Parathyroid adenoma (tissue), 2 donors: ENCODE data around the gene ACTR5.

Experiments used
- H2AFZ ChIP-seq: fragments of 300-600 bp; sonication (generic); one replicate; pipeline ENCODE4 v1.7.0; 2017; ENCODE audit warnings: antibody characterized with exemption, mild to moderate bottlenecking
- H3K27ac ChIP-seq: fragments of 300-600 bp; sonication (generic); one replicate; pipeline ENCODE4 v1.7.0; 2017
- H3K27me3 ChIP-seq: fragments of 300-600 bp; sonication (generic); one replicate; pipeline ENCODE4 v1.7.0; 2017; ENCODE audit warnings: low read length; ENCODE audit not compliant: control insufficient read depth, insufficient read depth
- H3K36me3 ChIP-seq: fragments of 300-600 bp; sonication (generic); one replicate; pipeline ENCODE4 v1.7.0; 2017; ENCODE audit warnings: low read length; ENCODE audit not compliant: control insufficient read depth, insufficient read depth
- H3K4me1 ChIP-seq: fragments of 300-600 bp; sonication (generic); one replicate; pipeline ENCODE4 v1.7.0; 2017; ENCODE audit warnings: control low read depth
- H3K4me2 ChIP-seq: fragments of 300-600 bp; sonication (generic); one replicate; pipeline ENCODE4 v1.7.0; 2017; ENCODE audit warnings: low read length
- H3K4me3 ChIP-seq: fragments of 300-600 bp; sonication (generic); one replicate; pipeline ENCODE4 v1.7.0; 2017; ENCODE audit warnings: low read depth, low read length
- H3K79me2 ChIP-seq: fragments of 300-600 bp; sonication (generic); one replicate; pipeline ENCODE4 v1.7.0; 2017; ENCODE audit warnings: control low read depth
- H3K9ac ChIP-seq: fragments of 300-600 bp; sonication (generic); one replicate; pipeline ENCODE4 v1.7.0; 2017; ENCODE audit warnings: mild to moderate bottlenecking
- H3K9me3 ChIP-seq: fragments of 300-600 bp; sonication (generic); one replicate; pipeline ENCODE4 v1.7.0; 2017; ENCODE audit warnings: low read length; ENCODE audit not compliant: control insufficient read depth
- TF ChIP-seq, protein P1 (sequence below): fragments of 300-600 bp; sonication (generic); IDR thresholded peaks from one replicate; pipeline ENCODE4 v1.7.0; 2017; ENCODE audit warnings: antibody characterized with exemption, mild to moderate bottlenecking
- donor health status: primary hyperparathyroidism.

The ACTR5 gene

DNA sequence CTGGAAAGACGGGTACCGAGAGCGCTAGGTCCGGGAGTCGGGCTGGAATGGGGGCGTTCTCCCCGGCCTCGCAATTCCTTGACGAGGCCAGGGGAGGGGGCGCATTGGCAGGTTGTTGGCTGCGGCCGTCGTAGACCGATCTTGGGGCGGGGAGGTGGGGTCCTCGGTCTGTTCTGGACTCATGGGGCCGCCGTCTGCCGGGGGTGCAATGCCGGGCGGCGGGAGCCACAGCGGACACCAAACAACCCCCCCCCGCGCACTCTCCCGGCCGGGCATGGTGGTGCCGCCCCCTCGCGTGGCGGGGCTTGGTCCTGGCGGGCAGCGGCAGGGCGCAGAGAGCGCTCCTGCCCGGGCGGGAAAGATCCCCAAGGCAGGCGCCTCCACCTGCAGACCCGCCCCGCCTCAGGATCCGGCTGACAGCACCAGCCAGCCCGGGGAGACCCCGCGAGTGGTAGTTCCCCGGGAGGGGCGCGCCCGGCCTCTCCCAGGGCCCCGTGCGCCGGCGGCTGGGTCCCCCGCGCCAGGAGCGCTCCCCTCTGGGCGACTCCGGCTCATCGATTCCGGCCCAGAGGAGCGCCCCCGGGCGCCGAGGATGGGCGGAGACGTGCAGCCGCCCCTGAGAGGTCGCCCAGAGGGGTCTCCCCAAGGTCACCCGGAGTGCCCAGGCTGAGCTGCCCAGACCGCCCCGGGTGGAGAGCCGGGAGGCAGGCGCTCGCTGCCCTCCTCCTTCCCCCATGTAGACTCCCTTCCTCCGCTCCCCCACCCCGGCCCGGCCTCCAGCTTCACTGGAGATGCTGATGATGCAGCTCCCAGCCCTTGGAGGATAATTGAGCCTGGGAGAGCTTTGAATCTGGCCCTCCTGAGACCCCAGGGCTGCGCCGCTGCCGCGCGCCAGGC lies 57.9 kb downstream of the ACTR5 start:
- no peaks in the 10 kb centered on the region for H3K36me3 ChIP-seq
- peak overlapping the region; percentile 7 for H3K27ac ChIP-seq
- peak overlapping the region; percentile 80 for H2AFZ ChIP-seq
- H3K27me3 ChIP-seq = peaks cover 5% of the 10 kb centered on the region
- no peaks in the 10 kb centered on the region for H3K9me3 ChIP-seq
- H3K4me3 ChIP-seq = peak overlapping the region; percentile 36
- no peaks in the 10 kb centered on the region for H3K79me2 ChIP-seq
- H3K4me1 ChIP-seq = peaks cover 5% of the 10 kb centered on the region
- TF ChIP-seq, protein P1, sequence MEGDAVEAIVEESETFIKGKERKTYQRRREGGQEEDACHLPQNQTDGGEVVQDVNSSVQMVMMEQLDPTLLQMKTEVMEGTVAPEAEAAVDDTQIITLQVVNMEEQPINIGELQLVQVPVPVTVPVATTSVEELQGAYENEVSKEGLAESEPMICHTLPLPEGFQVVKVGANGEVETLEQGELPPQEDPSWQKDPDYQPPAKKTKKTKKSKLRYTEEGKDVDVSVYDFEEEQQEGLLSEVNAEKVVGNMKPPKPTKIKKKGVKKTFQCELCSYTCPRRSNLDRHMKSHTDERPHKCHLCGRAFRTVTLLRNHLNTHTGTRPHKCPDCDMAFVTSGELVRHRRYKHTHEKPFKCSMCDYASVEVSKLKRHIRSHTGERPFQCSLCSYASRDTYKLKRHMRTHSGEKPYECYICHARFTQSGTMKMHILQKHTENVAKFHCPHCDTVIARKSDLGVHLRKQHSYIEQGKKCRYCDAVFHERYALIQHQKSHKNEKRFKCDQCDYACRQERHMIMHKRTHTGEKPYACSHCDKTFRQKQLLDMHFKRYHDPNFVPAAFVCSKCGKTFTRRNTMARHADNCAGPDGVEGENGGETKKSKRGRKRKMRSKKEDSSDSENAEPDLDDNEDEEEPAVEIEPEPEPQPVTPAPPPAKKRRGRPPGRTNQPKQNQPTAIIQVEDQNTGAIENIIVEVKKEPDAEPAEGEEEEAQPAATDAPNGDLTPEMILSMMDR = no peak
- H3K9ac ChIP-seq = no peak overlapping the region
- peak overlapping the region; percentile 63 for H3K4me2 ChIP-seq

DNA sequence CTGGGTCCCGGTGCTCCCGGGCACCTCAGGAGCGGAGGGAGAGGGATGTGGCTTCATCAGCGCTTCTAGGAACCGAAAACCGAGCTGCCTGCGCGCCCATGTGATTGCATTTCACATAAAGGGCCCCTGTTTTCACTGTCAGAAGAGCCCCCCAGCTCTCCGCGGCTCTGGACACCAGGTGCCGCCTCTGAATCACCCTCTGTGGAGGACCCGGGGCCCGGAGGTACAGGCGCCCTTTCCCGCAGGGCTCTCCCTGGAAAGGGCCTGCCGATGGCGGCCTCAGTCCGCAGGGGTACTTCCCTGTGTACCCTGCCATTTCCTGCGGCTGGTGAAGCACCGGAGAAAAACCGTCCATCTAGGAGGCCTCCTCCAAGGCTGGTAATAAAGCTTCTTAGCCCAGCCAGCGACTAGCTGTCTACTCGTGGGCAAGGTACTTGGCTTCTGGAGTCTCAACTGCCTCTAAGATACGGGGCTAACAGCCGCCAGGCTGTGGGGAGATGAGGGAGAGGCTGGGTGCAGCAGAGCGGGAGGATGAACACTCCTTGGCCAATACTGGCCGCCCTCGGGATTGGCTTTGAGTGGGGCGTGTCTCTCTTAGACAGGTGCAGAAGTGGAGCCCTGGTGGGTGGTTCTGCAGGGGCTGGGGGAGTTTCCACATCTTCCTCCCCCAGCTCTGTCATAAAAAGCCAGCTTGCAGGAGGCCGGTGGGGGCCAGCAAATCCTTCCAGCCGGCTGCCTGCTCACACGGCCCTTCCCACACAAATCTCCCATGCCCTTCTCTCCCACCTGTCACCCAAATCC lies 58.8 kb downstream of the ACTR5 start:
- Histone ChIP-seq H3K9me3 (no peaks in the 10 kb centered on the region), H3K27ac (no peak overlapping the region), H3K79me2 (no peaks in the 10 kb centered on the region), H3K9ac (no peak overlapping the region), H3K4me2 (peak overlapping the region; percentile 63), H3K4me1 (peaks cover 5% of the 10 kb centered on the region), H2AFZ (peak overlapping the region; percentile 80), H3K4me3 (peak overlapping the region; percentile 36), H3K36me3 (no peaks in the 10 kb centered on the region), H3K27me3 (peaks cover 5% of the 10 kb centered on the region)
- TF ChIP-seq, protein P1 = no peak

- H3K27me3 ChIP-seq = peaks cover 5% of the 10 kb centered on the region
- H3K4me2 ChIP-seq = no peak overlapping the region
- no peak overlapping the region for H2AFZ ChIP-seq
- TF ChIP-seq, protein P1 = no peak
- H3K9ac ChIP-seq = no peak overlapping the region
- H3K27ac ChIP-seq = no peak overlapping the region
- no peak overlapping the region for H3K4me3 ChIP-seq
- no peaks in the 10 kb centered on the region for H3K36me3 ChIP-seq
- H3K9me3 ChIP-seq = no peaks in the 10 kb centered on the region
- peaks cover 5% of the 10 kb centered on the region for H3K4me1 ChIP-seq
- H3K79me2 ChIP-seq = no peaks in the 10 kb centered on the region
Observed at GRCh38 chr20:38809942-38810341, 61.7 kb downstream of the ACTR5 start.

GRCh38 chr20:38810926-38811630 lies 62.8 kb downstream of the ACTR5 start:
- H3K4me3 ChIP-seq = no peak overlapping the region
- TF ChIP-seq, protein P1 = no peak
- H2AFZ ChIP-seq = no peak overlapping the region
- H3K27ac ChIP-seq = no peak overlapping the region
- no peak overlapping the region for H3K9ac ChIP-seq
- H3K27me3 ChIP-seq = peaks cover 5% of the 10 kb centered on the region
- peaks cover 5% of the 10 kb centered on the region for H3K4me1 ChIP-seq
- H3K9me3 ChIP-seq = no peaks in the 10 kb centered on the region
- H3K4me2 ChIP-seq = no peak overlapping the region
- no peaks in the 10 kb centered on the region for H3K36me3 ChIP-seq
- H3K79me2 ChIP-seq = no peaks in the 10 kb centered on the region
